ENCODE data around the gene LRIT2. TPM values are rescaled to one million over a fixed set of nuclear protein-coding genes. Genes with fewer than 3 reads are reported as not detected.

The LRIT2 gene
- polyA plus RNA-seq, 3 donors: not detected

- no peak for DNase-seq (ENCODE audit: low read depth in 3 of 3, low spot score in 2 of 3)
Measured at GRCh38 chr10:84243759-84244158, 18.4 kb upstream of the LRIT2 start.

DNA sequence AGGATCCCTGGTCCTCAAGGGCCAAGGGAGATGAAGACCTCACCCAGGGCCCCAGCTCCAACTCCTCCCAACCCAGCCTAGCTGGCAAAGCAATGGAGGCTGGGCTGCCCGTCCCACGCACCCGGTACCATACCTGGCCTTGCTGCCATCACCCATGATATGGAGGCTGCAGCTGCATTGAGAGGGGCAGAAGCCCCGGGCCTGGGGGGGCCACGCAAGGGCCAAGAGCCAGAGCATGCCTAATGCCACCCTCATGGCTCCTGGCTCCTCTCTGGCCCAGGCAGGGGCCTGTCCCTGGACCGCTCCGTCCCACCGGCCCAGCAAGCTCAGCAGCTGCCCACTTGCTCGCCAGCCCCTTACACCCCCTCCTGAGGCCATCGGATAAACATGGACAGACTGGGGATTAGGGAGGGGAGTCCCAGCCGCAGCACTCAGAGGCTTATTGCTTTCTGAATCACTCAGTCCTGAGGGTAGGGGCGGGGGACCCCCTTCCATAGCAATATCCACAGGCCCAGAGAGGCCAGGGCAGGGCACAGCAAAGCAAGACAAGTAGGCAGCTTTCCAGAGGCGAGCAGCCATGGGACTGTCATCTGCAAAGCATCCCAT, 15.9 kb upstream of the LRIT2 start, which contains the start of gene LRIT1:
Gene LRIT1, minus strand, starts transcription at position 362 of the 606 bp plus-strand sequence. Its CDS starts 107 bp downstream, at position 255.
- DNase-seq (ENCODE audit: low read depth in 3 of 3, low spot score in 2 of 3): no peak

GRCh38 chr10:84238909-84239308, 13.6 kb upstream of the LRIT2 start:
- DNase-seq (ENCODE audit: low read depth in 3 of 3, low spot score in 2 of 3): no peak

GRCh38 chr10:84237199-84238051, 12.1 kb upstream of the LRIT2 start:
- DNase-seq (ENCODE audit: low read depth in 3 of 3, low spot score in 2 of 3): no peak

GRCh38 chr10:84236807-84237198, 11.5 kb upstream of the LRIT2 start:
- DNase-seq (ENCODE audit: low read depth in 3 of 3, low spot score in 2 of 3): no peak

DNA sequence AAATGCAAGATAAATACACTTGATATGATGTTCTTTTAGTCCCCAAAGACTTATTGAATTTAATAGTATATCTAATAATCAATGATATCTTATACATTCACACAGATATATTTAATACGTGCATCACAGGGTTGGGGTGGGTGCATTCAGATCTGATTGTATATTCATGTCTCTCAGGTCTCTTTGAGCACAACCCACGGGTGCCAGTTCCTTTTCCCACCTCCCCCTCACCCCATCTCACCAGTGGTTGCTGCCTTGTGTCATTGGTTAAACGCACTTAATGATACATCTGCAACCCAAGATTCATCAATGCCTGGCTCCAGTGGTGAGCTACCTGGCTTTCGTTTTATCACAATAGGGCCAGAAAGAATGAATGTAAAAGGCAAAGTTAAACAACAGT, 9.8 kb upstream of the LRIT2 start:
- DNase-seq (ENCODE audit: low read depth in 3 of 3, low spot score in 2 of 3): no peak

DNA sequence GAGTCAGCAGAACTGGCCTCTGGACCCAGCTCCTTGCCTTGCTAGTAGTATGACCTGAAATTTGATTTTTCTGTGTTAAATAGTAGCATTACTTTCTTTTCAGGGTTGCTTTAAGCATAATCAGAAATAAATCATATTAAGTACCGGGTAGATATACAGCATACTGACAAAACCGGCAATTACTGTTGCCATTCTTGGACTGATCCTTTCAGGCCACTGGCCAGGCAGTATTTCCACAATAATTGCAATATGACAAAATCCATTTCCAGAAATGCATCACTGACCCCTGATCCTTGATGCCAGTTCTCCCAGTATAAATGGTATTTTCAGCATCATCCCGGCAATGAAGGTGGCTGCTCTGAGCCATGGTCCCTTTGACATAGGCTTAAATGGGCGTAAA, 9.1 kb upstream of the LRIT2 start:
- DNase-seq (ENCODE audit: low read depth in 3 of 3, low spot score in 2 of 3): no peak

DNA sequence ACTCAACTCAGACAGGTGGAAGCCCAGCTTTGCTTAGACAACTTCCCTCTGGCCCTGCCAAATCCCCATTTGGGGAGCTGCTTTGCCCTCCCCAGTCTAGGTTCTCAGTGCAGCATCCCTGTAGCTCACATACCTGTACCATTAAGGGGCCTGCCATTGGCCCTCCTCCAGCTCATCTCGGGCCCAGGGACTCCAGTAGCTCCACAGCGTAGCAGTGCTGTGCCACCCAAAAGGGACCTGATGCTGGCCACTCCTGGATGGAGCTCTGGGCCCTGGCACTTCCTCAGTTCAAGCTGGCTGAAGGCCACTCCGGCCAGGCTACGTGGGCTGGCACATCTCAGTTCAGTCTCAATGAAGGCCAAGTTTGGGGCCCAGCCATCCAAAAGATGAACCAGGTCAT, 8.6 kb upstream of the LRIT2 start:
- DNase-seq (ENCODE audit: low read depth in 3 of 3, low spot score in 2 of 3): no peak

DNA sequence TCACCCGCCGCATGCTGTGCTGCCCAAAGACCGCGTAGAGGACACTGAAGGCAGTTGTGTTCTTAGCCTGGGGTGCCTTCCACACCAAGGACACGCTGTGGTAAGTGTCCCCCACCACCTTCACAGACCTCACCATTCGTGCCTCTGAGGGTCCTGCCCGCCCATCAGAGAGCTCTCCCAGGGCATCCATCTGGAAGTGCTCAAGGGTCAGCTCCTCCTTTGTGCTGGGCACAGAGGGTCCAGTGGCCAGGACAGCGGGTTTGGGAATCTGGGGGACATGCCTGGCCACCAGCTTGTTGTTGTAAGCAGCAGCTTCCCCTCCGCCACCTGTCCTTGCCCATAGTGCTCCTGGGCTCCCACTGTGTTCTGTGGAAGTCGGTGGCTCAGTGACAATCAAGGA, 7.0 kb upstream of the LRIT2 start:
- DNase-seq (ENCODE audit: low read depth in 3 of 3, low spot score in 2 of 3): no peak

DNA sequence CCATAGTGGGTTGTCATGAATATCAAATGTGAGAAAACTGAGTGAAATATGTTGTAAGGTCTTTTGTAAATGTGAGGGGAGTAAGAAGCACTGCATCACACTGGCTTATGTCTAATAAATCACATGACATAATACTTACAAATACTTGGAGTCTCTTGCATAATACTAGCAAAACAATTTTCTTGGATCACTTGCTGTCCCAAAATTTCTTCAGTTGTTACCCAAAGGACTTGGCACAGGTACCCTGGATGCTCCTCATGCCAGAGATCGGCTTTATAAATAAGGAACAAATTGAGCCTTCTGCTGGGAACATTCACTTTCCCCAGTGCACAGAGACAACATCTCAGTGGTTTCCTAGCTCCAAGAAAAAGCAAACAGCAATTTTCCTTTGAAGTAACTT, 5.0 kb upstream of the LRIT2 start:
- no peak for DNase-seq (ENCODE audit: low read depth in 3 of 3, low spot score in 2 of 3)

DNA sequence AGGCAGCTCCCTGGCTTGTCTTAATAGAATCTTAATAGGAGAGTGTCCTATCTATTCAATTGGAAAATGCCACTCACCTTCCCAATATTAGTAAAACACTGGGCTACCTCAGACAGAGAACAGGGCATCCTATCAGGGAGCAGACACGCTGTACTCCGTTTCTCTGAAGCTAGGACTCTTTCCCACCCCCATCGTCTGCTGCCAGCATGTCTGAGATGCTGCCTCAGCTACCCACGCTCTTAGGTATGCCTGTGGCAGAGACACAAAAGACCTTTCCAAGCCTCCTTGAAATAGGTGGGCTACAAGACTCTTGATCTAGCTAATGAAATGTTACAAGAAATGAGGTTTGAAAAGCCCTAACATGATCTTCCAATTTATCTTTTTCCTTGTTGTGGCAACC, 2.5 kb upstream of the LRIT2 start:
- DNase-seq (ENCODE audit: low read depth in 3 of 3, low spot score in 2 of 3): no peak

GRCh38 chr10:84226616-84227015, 1.3 kb upstream of the LRIT2 start:
- no peak for DNase-seq (ENCODE audit: low read depth in 3 of 3, low spot score in 2 of 3)

DNA sequence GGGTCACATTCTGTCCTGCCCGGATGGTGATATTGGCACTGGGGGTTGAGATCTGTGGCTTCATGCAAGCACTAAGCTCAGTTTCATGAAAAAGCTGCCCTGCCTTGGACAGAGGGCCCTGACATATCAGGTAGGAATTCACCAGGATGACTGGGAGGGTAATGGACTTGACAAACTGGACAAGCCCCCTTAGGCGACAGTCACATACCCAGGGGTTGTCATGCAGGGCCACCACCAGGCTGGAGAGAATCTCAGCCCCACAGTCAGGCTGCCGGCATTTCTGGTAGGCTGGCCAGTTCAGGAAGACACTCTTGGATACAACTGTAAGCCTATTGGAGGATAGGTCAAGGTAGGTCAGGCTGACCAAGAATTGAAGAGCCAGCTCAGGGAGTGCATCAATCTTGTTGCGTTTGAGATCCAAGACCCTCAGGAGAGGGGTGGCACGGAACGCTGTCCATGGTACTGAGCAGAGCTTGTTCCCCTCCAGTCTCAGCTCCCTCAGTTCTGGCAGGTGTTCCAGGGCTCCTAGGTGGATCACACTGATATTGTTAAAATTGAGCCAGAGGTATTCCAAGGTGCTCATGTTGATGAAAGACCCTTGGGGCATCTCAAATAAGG, 824 bp downstream of the LRIT2 start:
- DNase-seq (ENCODE audit: low read depth in 3 of 3, low spot score in 2 of 3): peak in 2 of 3 donors; percentile 7 to 10

DNA sequence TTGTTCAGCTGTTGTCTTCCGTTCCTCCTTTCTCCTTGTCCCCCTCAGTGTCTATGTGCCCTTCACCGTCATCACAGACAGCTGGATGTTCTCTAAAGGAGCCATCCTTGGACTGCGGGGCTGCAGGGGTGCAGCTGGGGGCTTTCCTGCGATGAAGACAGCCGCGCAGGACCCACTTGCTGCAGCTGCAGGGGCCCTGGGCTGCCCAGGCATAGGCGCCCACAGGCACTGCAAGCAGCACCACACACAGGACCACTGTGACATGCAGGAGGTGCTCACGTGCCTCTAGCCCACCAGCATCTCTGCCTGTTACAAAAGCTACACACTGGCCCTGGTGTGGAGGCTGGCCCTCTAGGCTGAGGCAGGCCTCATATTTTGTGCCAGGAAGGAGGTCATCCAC, 3.4 kb downstream of the LRIT2 start:
- no peak for DNase-seq (ENCODE audit: low read depth in 3 of 3, low spot score in 2 of 3)

DNA sequence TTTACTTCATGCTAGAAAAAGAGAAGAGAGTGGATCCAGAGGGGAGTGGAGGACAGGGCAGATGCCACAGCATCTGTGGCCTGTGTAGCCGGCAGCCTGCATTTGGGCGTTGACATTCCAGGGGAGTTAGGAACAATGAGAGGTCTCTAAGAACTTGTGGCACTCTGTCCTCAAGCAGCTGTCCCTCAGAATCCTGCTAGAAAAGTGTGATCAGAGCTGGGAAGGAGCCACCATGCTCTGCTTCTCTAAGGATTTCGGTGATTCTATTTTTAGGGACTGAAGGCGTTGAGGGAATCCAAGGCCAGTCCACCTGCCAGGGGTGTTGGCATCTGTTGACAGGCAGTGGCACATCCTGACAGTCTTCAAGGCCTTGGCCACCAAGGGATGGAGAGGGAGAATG, 7.6 kb downstream of the LRIT2 start:
- no peak for DNase-seq (ENCODE audit: low read depth in 3 of 3, low spot score in 2 of 3)

DNA sequence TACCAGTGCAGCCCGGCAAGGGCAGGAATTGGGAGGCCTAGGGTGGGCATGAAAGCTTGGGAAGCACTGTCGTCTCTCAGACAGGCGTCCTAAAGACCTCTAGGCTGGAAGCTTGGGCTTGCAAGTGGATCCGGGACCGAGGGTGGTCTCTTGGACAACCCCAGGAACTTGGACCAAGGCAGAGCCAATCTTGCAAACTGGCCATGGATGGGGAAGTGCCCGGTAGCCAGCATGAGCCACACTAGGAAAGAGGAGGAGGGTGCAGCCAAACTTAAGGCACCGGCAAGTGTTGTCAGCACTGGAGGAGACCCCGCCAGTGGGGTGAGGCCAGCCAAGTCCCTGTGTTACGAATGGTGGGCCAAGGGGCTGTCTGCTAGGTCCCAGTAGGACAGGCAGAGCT, 8.5 kb downstream of the LRIT2 start:
- DNase-seq (ENCODE audit: low read depth in 3 of 3, low spot score in 2 of 3): no peak

DNA sequence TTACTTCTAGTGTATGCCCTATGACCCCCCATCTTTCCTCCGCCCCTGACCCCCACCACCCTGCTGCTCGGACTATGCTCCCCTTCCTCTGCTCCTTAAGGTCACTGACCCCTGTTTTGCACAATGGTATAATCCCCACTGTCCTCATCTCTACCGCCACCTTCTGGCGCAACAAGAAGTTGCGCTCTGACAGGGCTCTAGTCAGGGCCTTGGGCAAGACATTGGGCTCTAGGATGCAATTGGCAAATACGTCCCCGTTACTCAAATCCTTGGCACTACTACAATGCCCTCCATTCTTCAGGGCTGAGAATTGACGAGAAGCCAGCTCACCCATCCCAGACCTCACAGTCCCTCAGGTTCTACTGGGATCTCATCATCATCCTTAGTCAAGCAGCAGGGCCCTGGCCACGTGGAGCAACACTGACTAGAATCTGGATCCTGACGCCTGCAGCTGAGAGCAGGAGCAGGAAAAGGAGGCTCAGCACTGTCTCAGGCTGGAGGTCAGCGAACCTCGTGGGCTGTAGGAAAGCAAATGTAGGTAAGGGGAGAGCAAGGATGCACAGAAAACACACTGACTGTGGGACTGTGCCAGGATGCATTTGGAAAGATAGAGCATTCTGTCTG, 10.6 kb downstream of the LRIT2 start:
- no peak for DNase-seq (ENCODE audit: low read depth in 3 of 3, low spot score in 2 of 3)

DNA sequence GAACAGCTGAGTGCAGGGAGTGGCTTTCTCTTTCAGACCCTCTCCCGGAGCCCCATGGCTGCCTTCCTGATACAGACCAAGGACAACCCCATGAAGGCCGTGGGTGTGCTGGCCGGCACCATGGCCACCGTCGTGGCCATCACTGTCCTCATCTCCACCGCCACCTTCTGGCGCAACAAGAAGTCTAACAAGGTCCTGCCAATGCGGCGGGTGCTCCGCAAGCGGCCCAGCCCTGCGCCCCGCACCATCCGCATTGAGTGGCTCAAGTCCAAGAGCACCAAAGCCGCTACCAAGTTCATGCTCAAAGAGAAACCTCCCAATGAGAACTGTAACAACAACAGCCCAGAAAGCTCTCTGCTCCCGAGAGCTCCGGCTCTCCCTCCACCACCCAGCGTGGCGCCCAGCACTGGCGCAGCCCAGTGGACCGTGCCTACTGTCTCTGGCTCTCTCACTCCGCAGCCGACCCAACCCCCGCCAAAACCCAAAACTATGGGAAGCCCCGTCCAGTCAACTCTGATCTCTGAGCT, 11.2 kb downstream of the LRIT2 start:
- DNase-seq (ENCODE audit: low read depth in 3 of 3, low spot score in 2 of 3): no peak

GRCh38 chr10:84213076-84213475, 12.3 kb downstream of the LRIT2 start:
- no peak for DNase-seq (ENCODE audit: low read depth in 3 of 3, low spot score in 2 of 3)

DNA sequence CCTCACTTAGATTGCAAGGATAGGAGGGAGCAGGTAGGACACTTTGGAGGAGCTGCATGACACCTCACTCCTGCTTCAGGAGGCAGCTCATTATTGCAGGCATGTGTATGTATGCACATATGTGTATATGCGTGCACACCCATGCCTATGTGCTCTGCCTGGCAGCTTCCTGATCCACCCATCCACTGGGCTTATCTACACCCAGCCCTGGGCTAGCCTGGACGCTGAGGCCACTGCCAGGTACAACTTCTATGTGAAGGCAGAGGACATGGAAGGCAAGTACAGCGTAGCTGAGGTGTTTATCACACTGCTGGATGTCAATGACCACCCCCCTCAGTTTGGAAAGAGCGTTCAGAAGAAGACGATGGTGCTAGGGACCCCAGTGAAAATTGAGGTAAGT, 13.3 kb downstream of the LRIT2 start:
- DNase-seq (ENCODE audit: low read depth in 3 of 3, low spot score in 2 of 3): no peak

DNA sequence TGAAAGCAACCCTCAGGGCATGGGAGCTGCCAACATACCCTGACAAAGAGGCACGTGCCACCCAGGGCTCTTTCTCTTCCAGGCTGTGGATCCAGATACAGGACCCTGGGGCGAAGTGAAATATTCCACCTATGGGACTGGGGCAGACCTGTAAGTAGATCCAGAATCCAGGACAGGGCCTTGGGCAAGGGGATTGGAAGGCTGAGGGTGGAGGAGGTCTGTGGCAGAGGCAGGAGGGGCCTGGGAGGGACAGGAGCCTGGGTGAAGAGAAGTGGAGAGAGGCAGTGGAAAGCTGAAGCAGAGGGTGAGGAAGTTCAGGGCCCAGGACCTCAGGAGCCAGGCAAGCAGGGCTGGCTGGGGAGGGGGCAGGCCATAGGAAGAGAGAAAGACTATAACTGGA, 13.8 kb downstream of the LRIT2 start:
- no peak for DNase-seq (ENCODE audit: low read depth in 3 of 3, low spot score in 2 of 3)

Measured in right renal cortex interstitium (tissue), 3 donors.